B cell (primary cell): ENCODE data around the gene FOXN3.

ENCODE experiments used
- CTCF ChIP-seq: fragments of 200-600 bp; IDR thresholded peaks from one replicate; pipeline ENCODE4 v1.8.0; 2022; ENCODE audit warnings: antibody characterized with exemption, mild to moderate bottlenecking
- EZH2 ChIP-seq: IDR thresholded peaks from 2 replicates; pipeline ENCODE4 v1.6.1; 2012; ENCODE audit warnings: borderline replicate concordance, low read depth, mild to moderate bottlenecking, moderate library complexity, low read length; ENCODE audit not compliant: insufficient read depth, poor library complexity, severe bottlenecking

DNA sequence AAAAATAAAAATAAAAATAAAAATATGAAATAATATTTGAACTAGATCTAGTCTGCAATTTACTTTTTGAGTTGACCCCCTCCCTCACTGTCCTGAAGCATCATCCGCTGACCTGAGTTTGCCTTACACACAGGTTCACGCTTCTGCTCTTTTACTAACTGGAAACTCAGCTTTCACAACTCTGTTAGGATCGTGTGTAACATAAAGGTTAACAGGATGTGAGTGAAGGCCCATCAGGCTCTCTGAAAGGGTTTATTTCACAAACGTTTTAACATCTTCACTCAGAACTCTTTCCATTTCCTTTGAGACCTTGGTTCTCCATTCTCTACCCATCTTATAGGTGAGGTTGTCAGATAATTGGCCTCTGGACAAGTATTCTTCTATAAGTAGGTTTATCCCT lies 191.4 kb downstream of the FOXN3 start:
- TF ChIP-seq EZH2 = no peak
- no peak for TF ChIP-seq CTCF
